Measurements from ENCODE around the gene SFXN5. TPM values are rescaled to one million over a fixed set of nuclear protein-coding genes. Genes with fewer than 3 reads are reported as not detected.

Gene SFXN5
- total and polyA plus RNA-seq, 2 donors (not counting 3 experiments of a cell fraction or from before 2014, with no cell fraction given), result 18.7 to 28.6 TPM

- ChIA-PET POLR2A (no interaction called here), CTCF (interaction anchor here (1.1 to 1.4 kb wide), 2 partner anchors 12 to 72 kb away, joined by 5 read pairs; no protein-coding TSS in a partner anchor)
- no TSS peak for BruUV-seq (replicated peaks)
- no peak overlapping the region for H3K27ac ChIP-seq (ENCODE audit: insufficient read depth, low read depth, low read length)
- peaks cover 29% of the 10 kb centered on the region for H3K4me1 ChIP-seq (ENCODE audit: control insufficient read depth, extremely low read depth, insufficient read depth, low read length)
- H4K20me1 ChIP-seq (replicated peaks; ENCODE audit: control insufficient read depth, extremely low read depth, insufficient read depth, low read length), result no peaks in the 10 kb centered on the region
- H3K27me3 ChIP-seq (ENCODE audit: control insufficient read depth in 2 of 2, insufficient read depth in 2 of 2, low read length in 2 of 2), result no peaks in the 10 kb centered on the region
- peaks cover 0 to 4% of the 10 kb centered on the region in 2 experiments for H3K36me3 ChIP-seq (ENCODE audit: control insufficient read depth in 2 of 2, extremely low read depth in 1 of 2, insufficient read depth in 2 of 2, low read length in 2 of 2)
- H3K4me3 ChIP-seq (replicated peaks in 1 of 3; ENCODE audit: insufficient read depth in 1 of 3, low read depth in 1 of 3, low read length in 3 of 3), result no peak overlapping the region
- dilution Hi-C loops (cut with MboI; ENCODE audit: extremely low pct_ligation_motif_present, low sequenced_read_pairs) (no loop called here), intact Hi-C loops (cut with micrococcal nuclease) (no loop called here)
- H2AFZ ChIP-seq (ENCODE audit: low read depth, low read length), result no peak overlapping the region
- FAIRE-seq, result no peak
- no peaks in the 10 kb centered on the region for H3K9me1 ChIP-seq (replicated peaks; ENCODE audit: control insufficient read depth, extremely low read depth, insufficient read depth, low read length)
- H3K9ac ChIP-seq (replicated peaks; ENCODE audit: extremely low read depth, insufficient read depth, low read length), result no peak overlapping the region
- H3K9me3 ChIP-seq (replicated peaks; ENCODE audit: control insufficient read depth, insufficient read depth, low read length), result no peaks in the 10 kb centered on the region
- no peak for DNase-seq (ENCODE audit: low read depth, low spot score)
- peaks cover 93% of the 10 kb centered on the region for H3K79me2 ChIP-seq (ENCODE audit: control insufficient read depth, insufficient read depth, low read length)
- H3K4me2 ChIP-seq (ENCODE audit: insufficient read depth, low read length), result no peak overlapping the region
- TF ChIP-seq CTCF (IDR thresholded peaks at IDR 0.05; ENCODE audit: extremely low read depth in 1 of 2, insufficient read depth in 1 of 2, low read depth in 1 of 2, low read length in 2 of 2), result no peak
- no peak for TF ChIP-seq GATA2 (IDR thresholded peaks at IDR 0.05; ENCODE audit: insufficient read depth, insufficient read length, low read depth, low read length)
- no peak for TF ChIP-seq POLR2AphosphoS5 (IDR thresholded peaks at IDR 0.05; ENCODE audit: insufficient read depth, low read depth, low read length)
- TF ChIP-seq MAX (IDR thresholded peaks at IDR 0.05; ENCODE audit: insufficient read depth, insufficient read length), result no peak
- TF ChIP-seq JUN (IDR thresholded peaks at IDR 0.05; ENCODE audit: borderline replicate concordance, insufficient read depth, insufficient read length, low read depth), result no peak
- no peak for TF ChIP-seq FOS (IDR thresholded peaks at IDR 0.05; ENCODE audit: borderline replicate concordance, insufficient read depth, low read length)
- TF ChIP-seq EZH2 (IDR thresholded peaks at IDR 0.05; ENCODE audit: borderline replicate concordance, low read depth, low read length, severe bottlenecking), result no peak
- TF ChIP-seq MYC (IDR thresholded peaks at IDR 0.05; ENCODE audit: low read depth, low read length), result no peak
- no peak for TF ChIP-seq POLR2A (IDR thresholded peaks at IDR 0.05; ENCODE audit: low read depth, low read length)
Measured at GRCh38 chr2:73104933-73105332, 33.4 kb upstream of the SFXN5 start.
